Measurements from ENCODE around the gene AGPAT2. TPM values are rescaled to one million over a fixed set of nuclear protein-coding genes. Genes with fewer than 3 reads are reported as not detected.
A peak's percentile ranks its signal among the peaks of the same experiment; 100 is the strongest.

Gene AGPAT2
- total RNA-seq, 1 donor from 2014 or later, result 129 TPM

- Histone ChIP-seq H3K27ac (no peak overlapping the region), H3K27me3 (no peaks in the 10 kb centered on the region), H3K36me3 (no peaks in the 10 kb centered on the region), H3K9me3 (no peaks in the 10 kb centered on the region), H3K4me3 (no peak overlapping the region), H3K4me1 (peaks cover under 1% of the 10 kb centered on the region in 2 donors)
- peak in 1 of 2 donors; percentile 84 for DNase-seq (ENCODE audit: low spot score in 2 of 2)
- peak; percentile 74 to 92 (median 84) for TF ChIP-seq CTCF (IDR thresholded peaks at IDR 0.05)
- intact Hi-C loops (cut with DNase I), result loop anchor here (1.0 kb wide), 1 partner anchor 143 kb away; no protein-coding TSS in a partner anchor
Measured at GRCh38 chr9:136631038-136632000, 55.9 kb downstream of the AGPAT2 start.

- no peak for TF ChIP-seq CTCF (IDR thresholded peaks at IDR 0.05)
- Histone ChIP-seq H3K27ac (no peak overlapping the region), H3K9me3 (no peaks in the 10 kb centered on the region), H3K27me3 (no peaks in the 10 kb centered on the region), H3K36me3 (no peaks in the 10 kb centered on the region), H3K4me1 (peaks cover 5 to 8% of the 10 kb centered on the region in 2 donors), H3K4me3 (no peak overlapping the region)
- intact Hi-C loops (cut with DNase I), result no loop called here
- no peak for DNase-seq (ENCODE audit: low spot score in 2 of 2)
Measured at GRCh38 chr9:136630662-136630992, 56.6 kb downstream of the AGPAT2 start.

- TF ChIP-seq CTCF (IDR thresholded peaks at IDR 0.05), result peak; percentile 35 to 61 (median 49)
- no peak overlapping the region for H3K27ac ChIP-seq
- H3K4me3 ChIP-seq, result no peak overlapping the region
- no peak for DNase-seq (ENCODE audit: low spot score in 2 of 2)
- peaks cover 9 to 13% of the 10 kb centered on the region in 2 donors for H3K4me1 ChIP-seq
- no peaks in the 10 kb centered on the region for H3K27me3 ChIP-seq
- intact Hi-C loops (cut with DNase I), result no loop called here
- H3K9me3 ChIP-seq, result no peaks in the 10 kb centered on the region
- no peaks in the 10 kb centered on the region for H3K36me3 ChIP-seq
Measured at GRCh38 chr9:136629879-136630661, 57.2 kb downstream of the AGPAT2 start.

- intact Hi-C loops (cut with DNase I), result no loop called here
- no peaks in the 10 kb centered on the region for H3K36me3 ChIP-seq
- no peak for DNase-seq (ENCODE audit: low spot score in 2 of 2)
- no peak overlapping the region for H3K4me3 ChIP-seq
- no peaks in the 10 kb centered on the region for H3K9me3 ChIP-seq
- H3K4me1 ChIP-seq, result peaks cover 12 to 20% of the 10 kb centered on the region in 2 donors
- H3K27me3 ChIP-seq, result no peaks in the 10 kb centered on the region
- TF ChIP-seq CTCF (IDR thresholded peaks at IDR 0.05), result no peak
- H3K27ac ChIP-seq, result no peak overlapping the region
Measured at GRCh38 chr9:136629001-136629878, 58.0 kb downstream of the AGPAT2 start.

GRCh38 chr9:136628268-136628667, 59.0 kb downstream of the AGPAT2 start:
- Histone ChIP-seq H3K27me3 (no peaks in the 10 kb centered on the region), H3K36me3 (no peaks in the 10 kb centered on the region), H3K4me1 (peaks cover 16 to 22% of the 10 kb centered on the region in 2 donors), H3K4me3 (no peak overlapping the region), H3K27ac (no peak overlapping the region), H3K9me3 (no peaks in the 10 kb centered on the region)
- no peak for DNase-seq (ENCODE audit: low spot score in 2 of 2)
- intact Hi-C loops (cut with DNase I), result no loop called here
- TF ChIP-seq CTCF (IDR thresholded peaks at IDR 0.05), result no peak

Data from ascending aorta (tissue), 2 donors.